ENCODE results near the gene SEC14L3.

DNA sequence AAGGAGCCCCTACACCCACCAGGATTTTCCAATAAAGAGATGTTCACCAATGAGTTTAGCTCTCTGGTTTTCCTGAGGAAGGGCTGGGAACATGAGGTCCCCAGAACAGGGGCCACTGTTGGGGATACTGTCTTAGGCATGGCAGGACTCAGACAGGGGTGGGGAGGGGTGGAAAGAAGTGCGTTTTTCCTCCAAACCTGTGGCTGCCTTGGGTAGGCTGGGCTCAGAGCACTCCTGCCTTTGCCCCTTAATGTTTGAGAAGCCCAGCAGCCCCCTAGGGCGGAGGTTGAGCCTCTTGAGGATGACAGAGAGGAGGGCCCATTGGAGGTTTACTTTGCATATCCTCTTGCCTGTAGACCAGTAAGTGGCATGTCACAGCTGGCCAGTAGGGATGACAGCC is 35.6 kb downstream of the SEC14L3 start:
- no peak for TF ChIP-seq CTCF (IDR thresholded peaks at IDR 0.05)
- TF ChIP-seq POLR2A (IDR thresholded peaks at IDR 0.05): no peak
